H1 (cell line): Measurements from ENCODE around the gene MECR. TPM values are rescaled to one million over a fixed set of nuclear protein-coding genes. Genes with fewer than 3 reads are reported as not detected.

ENCODE experiments used
- ATF2 ChIP-seq: IDR thresholded peaks from 2 replicates; pipeline ENCODE4 v1.6.1; 2012; ENCODE audit warnings: low read length, inconsistent platforms
- CHD7 ChIP-seq: fragments of 300-600 bp; sonication (generic); IDR thresholded peaks from 2 replicates; pipeline ENCODE4 v1.7.1; 2012; ENCODE audit warnings: low read length, moderate library complexity, mild to moderate bottlenecking, inconsistent platforms; ENCODE audit not compliant: insufficient replicate concordance
- CTBP2 ChIP-seq: IDR thresholded peaks from 2 replicates; pipeline ENCODE4 v1.7.0; 2011; ENCODE audit warnings: borderline replicate concordance, mild to moderate bottlenecking, moderate library complexity, mixed read lengths, low read length; ENCODE audit not compliant: insufficient read depth, insufficient read length
- EZH2 ChIP-seq: fragments of 200-600 bp; sonication (generic); IDR thresholded peaks from 2 replicates; pipeline ENCODE4 v1.7.1; 2012; ENCODE audit warnings: low read depth, mild to moderate bottlenecking, moderate library complexity, low read length, inconsistent platforms; ENCODE audit not compliant: severe bottlenecking
- RBBP5 ChIP-seq: IDR thresholded peaks from 2 replicates; pipeline ENCODE4 v1.7.1; 2012; ENCODE audit warnings: low read depth, mild to moderate bottlenecking, inconsistent platforms, low read length, moderate library complexity, borderline replicate concordance
- RFX5 ChIP-seq: IDR thresholded peaks from 2 replicates; pipeline ENCODE4 v1.6.1; 2011; ENCODE audit warnings: low read depth, low read length, improper control_type of control experiment, borderline replicate concordance
- SUZ12 ChIP-seq: fragments of 200-600 bp; sonication (generic); IDR thresholded peaks from 2 replicates; pipeline ENCODE4 v1.6.1; 2012; ENCODE audit warnings: mild to moderate bottlenecking, inconsistent platforms, low read length, moderate library complexity, mixed read lengths
- TBP ChIP-seq: IDR thresholded peaks from 2 replicates; pipeline ENCODE4 v1.6.1; 2011; ENCODE audit warnings: low read depth, low read length, improper control_type of control experiment
- polyA plus RNA-seq, 7 experiments: library from polyadenylated mRNA; depleted of rRNA in 3 of 7; stranded (reverse) in 5 of 7; unstranded in 2 of 7; fragments of >200 nt in 5 of 7; fragments of 200-250 nt in 2 of 7; gene quantifications; 1 replicate in 5 of 7; 2 replicates in 1 of 7; 4 replicates in 1 of 7; pipeline versions ENCODE4 v1.2.1 to v1.2.3, GENCODE V29; 2011 to 2013; ENCODE audit warnings: missing spikeins in 2 of 7, mixed read lengths in 2 of 7
- total RNA-seq: library from RNA; stranded (reverse); fragmentation: NEBNext Ultra II Directional; extraction: Animal tissue kit (Norgen Biotek cat#: 25700); gene quantifications from 2 replicates; pipeline ENCODE4 v1.2.1, GENCODE V29; 2021

MECR gene
- total and polyA plus RNA-seq, 2 of the 8 experiments (the other 6 are each of a cell fraction or from before 2014, with no cell fraction given) = 24.2 to 24.4 TPM

- TF ChIP-seq CHD7 (no peak), ATF2 (0 out of 2 replicates have a peak, but pooled peaks have one; percentile 32), CTBP2 (peak; percentile 57), SUZ12 (no peak), RFX5 (no peak), EZH2 (no peak), RBBP5 (no peak), TBP (no peak)
Observed at GRCh38 chr1:29235955-29236711, 5.4 kb upstream of the MECR start, which contains the start of gene PTPRU (continued).
